HG02678 (cell line): Measurements from ENCODE around the gene DLGAP1.
A peak's percentile ranks its signal among the peaks of the same experiment; 100 is the strongest.

Source experiments
- ATAC-seq: cut with Tn5 transposase; IDR thresholded peaks from one replicate; pipeline ENCODE4 v1.9.1; 2021; ENCODE audit warnings: mild to moderate bottlenecking, moderate library complexity; ENCODE audit not compliant: unreplicated experiment

Gene DLGAP1

DNA sequence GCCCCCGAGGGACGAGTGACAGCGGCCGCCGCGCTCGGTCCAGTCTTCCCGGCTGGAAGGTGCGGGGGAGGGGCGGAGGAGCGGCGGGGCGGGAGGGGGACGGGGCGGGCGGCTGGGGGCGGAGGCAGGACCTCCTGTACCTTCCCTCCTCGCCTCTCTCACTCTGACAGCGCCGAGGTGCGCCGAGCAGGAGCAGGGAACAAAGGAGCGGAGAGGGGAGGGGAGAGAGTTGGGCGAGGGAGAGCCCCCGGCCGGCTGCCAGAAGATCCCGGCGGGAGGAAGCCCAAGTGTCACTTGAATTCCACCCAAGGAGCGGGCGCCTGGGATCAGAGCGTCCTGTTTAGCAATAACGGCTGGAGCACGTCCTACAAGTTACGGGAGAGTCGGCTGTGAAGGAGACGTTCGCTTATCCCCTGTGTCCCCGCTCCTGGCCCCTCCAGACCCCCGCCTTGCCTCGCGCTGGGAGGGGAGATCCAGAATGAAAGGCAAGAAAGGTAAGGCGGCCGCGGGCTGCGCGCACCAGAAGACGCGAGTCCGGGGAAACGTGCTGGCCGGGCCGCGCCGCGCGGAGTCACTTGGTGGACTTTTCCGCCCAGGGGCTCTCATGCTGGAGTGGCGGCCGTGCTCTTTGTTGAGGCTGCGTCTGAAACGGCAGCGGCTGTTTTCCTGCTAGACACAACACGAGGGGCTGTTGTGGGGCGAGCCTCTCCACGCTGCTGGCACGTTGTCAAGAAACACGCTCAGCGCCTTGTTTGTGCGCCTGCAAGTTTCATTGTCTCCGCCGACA is 1004.9 kb downstream of the DLGAP1 start, which contains the start of gene TGIF1:
Gene TGIF1, plus strand, starts transcription at position 161 of the 787 bp plus-strand sequence. Its CDS starts 318 bp downstream, at position 479.
- no peak for ATAC-seq

DNA sequence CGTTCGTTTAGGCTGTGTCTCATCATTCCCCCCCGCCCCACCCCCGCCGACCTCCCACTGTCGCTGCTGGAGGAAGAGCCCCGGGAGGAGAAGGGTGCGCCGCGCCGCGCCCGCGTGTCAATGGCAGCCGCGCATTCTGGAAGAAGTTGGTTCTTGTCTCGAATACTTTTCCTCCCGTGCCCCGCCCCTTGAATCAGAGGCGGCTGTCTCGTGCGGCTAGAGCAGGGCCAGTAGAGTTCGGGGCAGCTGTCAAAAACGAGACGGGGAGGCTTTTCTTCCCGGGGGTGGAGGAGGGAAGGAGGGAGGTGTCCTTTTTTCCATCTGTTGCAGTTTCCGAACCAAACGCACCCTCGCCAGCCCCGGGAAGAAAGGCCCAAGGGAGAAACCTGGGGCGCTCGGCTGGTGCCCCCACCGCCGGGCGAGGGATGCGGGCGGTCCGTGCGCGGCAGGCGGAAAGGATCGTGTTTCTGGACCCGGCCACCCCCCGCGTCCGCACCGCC is 1005.5 kb downstream of the DLGAP1 start:
- ATAC-seq = peak; percentile 9

DNA sequence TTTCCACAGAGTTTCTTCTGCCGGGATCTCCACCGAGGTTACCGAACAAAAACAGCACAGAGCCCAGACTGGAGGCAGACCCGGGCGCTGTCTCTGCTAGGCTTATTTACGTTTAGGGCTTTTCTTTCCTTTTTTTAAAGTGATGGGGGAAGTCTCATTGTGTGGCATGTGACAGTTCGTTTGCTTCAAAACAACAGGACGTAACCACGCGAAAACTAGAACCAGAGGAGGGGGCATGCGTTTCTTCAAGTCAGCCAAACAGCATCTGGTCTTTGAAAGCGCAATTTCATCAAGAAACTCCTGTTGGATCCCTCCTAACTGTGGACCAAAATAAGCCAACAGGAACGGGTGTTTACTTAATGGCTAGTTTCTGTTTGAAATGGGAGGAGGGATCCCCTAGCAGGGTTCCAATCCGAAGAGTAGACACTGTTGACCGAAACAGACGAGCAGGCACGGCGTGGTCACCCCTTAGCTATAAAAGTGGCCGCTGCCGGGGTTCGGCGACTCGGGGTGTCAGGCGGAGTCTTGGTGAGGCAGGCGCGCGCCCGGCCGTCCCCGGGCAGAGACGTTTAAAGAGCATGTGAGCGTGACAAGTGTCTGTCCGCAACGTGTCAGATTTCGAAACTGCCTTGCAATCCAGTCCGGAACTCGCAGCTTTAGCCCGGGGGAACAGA is 1006.1 kb downstream of the DLGAP1 start:
- ATAC-seq = peak; percentile 50

DNA sequence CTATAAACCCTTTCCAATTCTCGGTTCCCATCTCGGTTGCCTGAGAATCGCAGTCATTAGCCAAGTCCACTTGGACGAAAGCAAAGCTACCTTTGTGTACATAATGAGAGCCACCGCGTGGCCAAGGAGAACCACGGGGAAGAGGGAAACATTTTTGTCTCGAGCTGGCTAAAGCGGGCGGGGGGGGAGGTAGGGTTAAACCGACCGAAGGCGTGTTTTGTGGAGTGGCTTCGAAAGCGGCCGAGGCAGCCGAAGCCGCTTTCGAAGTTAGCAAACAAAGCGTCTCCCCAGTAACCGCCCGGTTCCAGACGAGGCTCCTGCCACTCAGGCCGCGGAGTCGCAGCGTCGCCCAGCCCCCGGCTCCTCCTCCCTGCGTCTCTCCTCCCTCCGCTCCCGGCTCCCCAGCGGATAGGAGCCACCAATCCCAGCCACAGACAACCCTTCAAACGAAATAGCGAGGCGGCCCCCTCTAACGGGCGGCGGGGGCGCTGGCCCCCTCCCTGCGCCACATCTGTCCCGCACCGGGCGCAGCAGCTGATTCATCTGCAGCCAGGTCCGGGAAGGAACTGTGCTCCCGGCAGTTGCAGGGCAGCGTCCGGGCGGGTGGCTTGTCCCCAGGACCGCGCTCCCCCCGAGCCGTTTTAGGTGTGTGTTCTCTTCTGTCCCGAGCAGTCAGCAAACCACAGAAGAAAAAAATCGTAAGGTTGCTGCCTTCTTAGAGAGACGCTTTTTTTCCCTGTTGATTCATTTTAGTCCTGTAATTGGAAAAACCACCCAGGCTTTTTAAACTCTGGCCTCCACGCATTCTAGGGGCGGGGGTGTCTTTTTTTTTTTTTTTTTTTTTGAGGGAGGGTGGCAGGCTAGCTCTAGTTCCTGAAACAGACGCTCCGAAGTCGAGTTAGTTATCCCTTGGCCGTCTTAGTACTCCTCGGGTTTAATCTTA is 1006.9 kb downstream of the DLGAP1 start:
- ATAC-seq = peak; percentile 65

DNA sequence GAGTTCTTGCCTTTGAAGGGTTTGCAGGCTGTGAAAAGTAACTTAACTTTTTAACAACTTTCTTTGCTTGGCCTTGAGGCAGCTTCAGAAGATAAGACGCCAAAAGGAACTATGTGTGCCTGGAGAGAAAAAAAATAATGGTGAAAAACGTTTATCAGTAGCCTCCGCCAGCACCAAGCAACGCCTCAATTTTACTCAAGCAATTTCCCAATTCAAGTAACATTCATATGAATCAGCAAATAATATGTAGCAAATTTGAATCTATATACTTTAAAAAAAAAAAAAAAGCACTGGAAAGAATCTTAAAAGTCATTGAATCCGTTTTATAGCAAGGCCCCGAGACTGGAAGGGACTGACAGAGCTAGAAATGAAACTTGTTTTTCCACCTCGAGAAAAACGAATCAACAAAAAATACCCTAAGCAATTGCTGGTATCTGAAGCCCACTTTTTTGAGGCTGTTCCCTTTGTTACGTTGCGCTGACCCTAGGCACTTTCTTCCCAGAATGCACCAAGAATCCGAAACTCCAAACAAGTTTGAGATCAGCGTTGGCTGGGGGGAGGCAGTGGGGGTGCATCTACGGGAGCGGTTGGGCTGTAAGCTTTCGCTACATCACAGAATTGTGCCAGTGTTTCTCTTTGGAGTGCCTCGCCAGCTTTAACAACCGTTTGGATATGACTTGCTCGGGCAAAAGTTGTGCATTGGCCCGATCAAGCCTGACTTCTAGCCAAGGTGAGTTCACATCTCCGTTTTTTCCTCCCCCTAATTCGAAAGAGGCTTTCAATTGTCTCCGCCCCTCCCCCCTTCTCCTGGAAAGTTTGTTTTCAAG is 1007.8 kb downstream of the DLGAP1 start:
- no peak for ATAC-seq
